PC-9 (cell line): ENCODE data around the gene PNKP. TPM values are rescaled to one million over a fixed set of nuclear protein-coding genes. Genes with fewer than 3 reads are reported as not detected.

Experiments used
- BruUV-seq: library from RNA; stranded (reverse); fragments of 400-500 nt; replicated peaks from 2 replicates; lab custom pipeline; 2021; lab: Mats Ljungman, UMichigan
- CTCF ChIA-PET: fragments of 300-600 bp; sonication (Branson Sonifier 250); formaldehyde crosslinking; loops from one replicate; lab custom pipeline; 2022; ENCODE audit warnings: antibody characterized with exemption; lab: Charles Lee
- POLR2A ChIA-PET: fragments of 300-600 bp; sonication (Branson Sonifier 250); formaldehyde crosslinking; loops from one replicate; lab custom pipeline; 2022; ENCODE audit warnings: antibody characterized with exemption; ENCODE audit not compliant: unreplicated experiment; lab: Charles Lee
- DNase-seq, 2 experiments: peaks; one replicate each; pipeline versions ENCODE4 v3.0.0 to v3.0.0-alpha.2; 2015 to 2022; ENCODE audit warnings: mixed read lengths in 1 of 2
- H2AFZ ChIP-seq: fragments of 200-600 bp; sonication (generic); 2 replicates; pipeline ENCODE4 v1.8.1; 2017; ENCODE audit warnings: antibody characterized with exemption
- H3F3A ChIP-seq: fragments of 200-600 bp; sonication (generic); 2 replicates; pipeline ENCODE4 v1.8.1; 2017; ENCODE audit warnings: antibody characterized with exemption, mild to moderate bottlenecking, low read depth; ENCODE audit not compliant: insufficient read depth
- H3K27ac ChIP-seq: fragments of 200-600 bp; sonication (generic); 2 replicates; pipeline ENCODE4 v1.6.1; 2016; ENCODE audit warnings: mixed run types
- H3K27me3 ChIP-seq: fragments of 200-600 bp; sonication (generic); 2 replicates; pipeline ENCODE4 v1.6.1; 2016; ENCODE audit warnings: low read depth, mixed run types; ENCODE audit not compliant: insufficient read depth
- H3K36me3 ChIP-seq: fragments of 200-600 bp; sonication (generic); 2 replicates; pipeline ENCODE4 v1.6.1; 2016; ENCODE audit warnings: low read depth, mixed run types
- H3K4me1 ChIP-seq: fragments of 200-600 bp; sonication (generic); replicated peaks from 2 replicates; pipeline ENCODE4 v1.6.1; 2016; ENCODE audit warnings: mixed run types; ENCODE audit not compliant: insufficient read depth
- H3K4me2 ChIP-seq: fragments of 200-600 bp; sonication (generic); 2 replicates; pipeline ENCODE4 v1.6.1; 2017; ENCODE audit warnings: mixed run types
- H3K4me3 ChIP-seq: fragments of 200-600 bp; sonication (generic); 2 replicates; pipeline ENCODE4 v1.6.1; 2016; ENCODE audit warnings: mixed run types
- H3K79me2 ChIP-seq: fragments of 200-600 bp; sonication (generic); 2 replicates; pipeline ENCODE4 v1.6.1; 2017; ENCODE audit warnings: low read depth, mixed run types
- H3K9me2 ChIP-seq: fragments of 200-600 bp; sonication (generic); 2 replicates; pipeline ENCODE4 v1.8.1; 2017; ENCODE audit warnings: mild to moderate bottlenecking; ENCODE audit not compliant: insufficient read depth
- H3K9me3 ChIP-seq: fragments of 200-600 bp; sonication (generic); 2 replicates; pipeline ENCODE4 v1.8.1; 2016; ENCODE audit warnings: low read depth; ENCODE audit not compliant: insufficient read depth
- H4K20me1 ChIP-seq: fragments of 200-600 bp; sonication (generic); 2 replicates; pipeline ENCODE4 v1.8.1; 2017; ENCODE audit not compliant: insufficient read depth
- EZH2 ChIP-seq: fragments of 200-600 bp; sonication (generic); IDR thresholded peaks from 2 replicates; pipeline ENCODE4 v1.8.0; 2017; ENCODE audit warnings: antibody characterized with exemption, low read depth
- intact Hi-C: fragments of 100-400 bp; cut with micrococcal nuclease; formaldehyde crosslinking; loops from one replicate; pipeline ENCODE4 v1.10.0; 2022; ENCODE audit not compliant: unreplicated experiment
- total RNA-seq: library from RNA; stranded (reverse); gene quantifications from 2 replicates; pipeline ENCODE4 v1.2.3, GENCODE V29; 2021
- TF ChIP-seq, protein P1 (sequence below): fragments of 200-600 bp; sonication (generic); conservative IDR thresholded peaks from 2 replicates; pipeline ENCODE4 v1.6.1; 2017; ENCODE audit warnings: mixed run types, antibody characterized with exemption, mild to moderate bottlenecking, moderate library complexity

PNKP gene
- total RNA-seq, 1 experiment from 2014 or later = 82.7 TPM

DNA sequence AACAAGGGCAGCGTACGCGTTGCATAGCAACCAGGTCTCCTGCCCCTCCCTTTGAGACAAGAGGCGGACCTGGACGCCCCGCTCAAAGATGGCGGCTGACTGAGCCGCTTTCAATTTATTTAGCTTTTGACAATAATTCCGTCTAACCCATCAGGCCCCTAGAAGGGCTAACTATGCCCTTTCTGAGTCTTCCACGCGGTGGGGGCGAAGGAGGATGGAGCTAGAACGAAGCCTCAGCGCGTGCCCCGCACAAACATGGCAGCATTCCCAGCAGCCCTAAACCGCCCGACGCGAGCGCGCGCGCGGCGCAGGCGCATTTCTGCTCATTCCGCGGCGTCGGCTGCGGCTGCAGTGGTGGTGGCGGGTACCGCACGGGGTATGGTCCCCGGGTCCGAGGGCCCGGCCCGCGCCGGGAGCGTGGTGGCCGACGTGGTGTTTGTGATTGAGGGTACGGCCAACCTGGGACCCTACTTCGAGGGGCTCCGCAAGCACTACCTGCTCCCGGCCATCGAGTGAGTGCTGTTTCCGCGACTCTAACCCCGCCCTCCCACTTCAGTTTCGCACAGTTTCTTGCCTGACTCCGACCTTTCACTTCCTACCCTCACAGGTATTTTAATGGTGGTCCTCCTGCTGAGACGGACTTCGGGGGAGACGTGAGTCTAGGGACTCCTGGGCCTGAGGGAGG lies 49.3 kb downstream of the PNKP start, which contains the start of gene MED25:
MED25 (plus strand) TSS at position 326 of the 685 bp plus-strand sequence; CDS start at position 379, 53 bp downstream.
- H2AFZ ChIP-seq = peak within 1 kb of the TSS; percentile 85

DNA sequence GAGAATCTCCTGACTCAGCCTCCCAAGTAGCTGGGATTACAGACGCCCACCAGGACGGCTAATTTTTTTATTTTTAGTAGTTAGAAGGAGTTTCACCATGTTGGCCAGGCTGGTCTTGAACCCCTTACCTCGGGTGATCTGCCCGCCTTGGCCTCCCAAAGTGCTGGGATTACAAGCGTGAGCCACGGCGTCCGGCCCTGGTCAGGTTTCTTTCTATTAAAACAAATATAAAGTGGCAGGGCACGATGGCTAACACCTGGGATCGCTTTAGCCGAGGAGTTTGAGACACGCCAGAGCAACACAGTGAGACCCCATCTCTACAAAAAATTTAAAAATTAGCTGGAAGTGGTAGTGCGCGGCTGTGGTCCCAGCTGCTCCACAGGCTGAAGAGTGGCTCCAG lies 50.8 kb downstream of the PNKP start:
- Histone ChIP-seq H3K9me2 (no peaks in the 10 kb centered on the region), H3K36me3 (0 out of 2 replicates have a peak, but pooled peaks cover 8% of the 10 kb centered on the region), H3K4me2 (peak overlapping the region; percentile 79), H3K27ac (peak overlapping the region; percentile 45; the same call in 1 of the 2 replicates), H4K20me1 (no peaks in the 10 kb centered on the region), H3K79me2 (peaks cover 34% of the 10 kb centered on the region), H3K9me3 (no peaks in the 10 kb centered on the region), H3K4me3 (peak overlapping the region; percentile 84; the same call in 1 of the 2 replicates), H3K27me3 (no peaks in the 10 kb centered on the region), H2AFZ (no peak overlapping the region), H3F3A (peaks cover 28% of the 10 kb centered on the region), H3K4me1 (peaks cover 24% of the 10 kb centered on the region)
- BruUV-seq = no TSS peak
- ChIA-PET CTCF (no interaction called here), POLR2A (no interaction called here)
- DNase-seq = no peak
- intact Hi-C loops = loop anchor here (5.0 kb wide), 1 partner anchor 51 kb away; the partner anchor contains the start of gene PNKP
- TF ChIP-seq, protein P1, sequence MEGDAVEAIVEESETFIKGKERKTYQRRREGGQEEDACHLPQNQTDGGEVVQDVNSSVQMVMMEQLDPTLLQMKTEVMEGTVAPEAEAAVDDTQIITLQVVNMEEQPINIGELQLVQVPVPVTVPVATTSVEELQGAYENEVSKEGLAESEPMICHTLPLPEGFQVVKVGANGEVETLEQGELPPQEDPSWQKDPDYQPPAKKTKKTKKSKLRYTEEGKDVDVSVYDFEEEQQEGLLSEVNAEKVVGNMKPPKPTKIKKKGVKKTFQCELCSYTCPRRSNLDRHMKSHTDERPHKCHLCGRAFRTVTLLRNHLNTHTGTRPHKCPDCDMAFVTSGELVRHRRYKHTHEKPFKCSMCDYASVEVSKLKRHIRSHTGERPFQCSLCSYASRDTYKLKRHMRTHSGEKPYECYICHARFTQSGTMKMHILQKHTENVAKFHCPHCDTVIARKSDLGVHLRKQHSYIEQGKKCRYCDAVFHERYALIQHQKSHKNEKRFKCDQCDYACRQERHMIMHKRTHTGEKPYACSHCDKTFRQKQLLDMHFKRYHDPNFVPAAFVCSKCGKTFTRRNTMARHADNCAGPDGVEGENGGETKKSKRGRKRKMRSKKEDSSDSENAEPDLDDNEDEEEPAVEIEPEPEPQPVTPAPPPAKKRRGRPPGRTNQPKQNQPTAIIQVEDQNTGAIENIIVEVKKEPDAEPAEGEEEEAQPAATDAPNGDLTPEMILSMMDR = no peak
- no peak for TF ChIP-seq EZH2

More for the DNA sequence above, 49.3 kb downstream of the PNKP start, which contains the start of gene MED25:
- no peaks in the 10 kb centered on the region for H4K20me1 ChIP-seq
- H3F3A ChIP-seq = peaks cover 22% of the 10 kb centered on the region
- DNase-seq = peak; percentile 69 to 89
- POLR2A ChIA-PET = no interaction called here
- H3K4me3 ChIP-seq = peak within 1 kb of the TSS; percentile 84
- no peak for TF ChIP-seq EZH2
- TF ChIP-seq, protein P1 = no peak
- H3K9me2 ChIP-seq = no peaks in the 10 kb centered on the region
- no peaks in the 10 kb centered on the region for H3K27me3 ChIP-seq
- peaks cover 38% of the 10 kb centered on the region for H3K79me2 ChIP-seq
- BruUV-seq = no TSS peak
- H3K4me1 ChIP-seq = peaks cover 24% of the 10 kb centered on the region
- peak within 1 kb of the TSS; percentile 72 for H3K27ac ChIP-seq
- H3K9me3 ChIP-seq = no peaks in the 10 kb centered on the region
- H3K4me2 ChIP-seq = peak within 1 kb of the TSS; percentile 79
- CTCF ChIA-PET = no interaction called here
- H3K36me3 ChIP-seq = 0 out of 2 replicates have a peak, but pooled peaks cover 8% of the 10 kb centered on the region
- intact Hi-C loops = loop anchor here (1.0 to 5.0 kb wide), 2 partner anchors 32 to 49 kb away; partner anchors contain the start of gene PNKP

DNA sequence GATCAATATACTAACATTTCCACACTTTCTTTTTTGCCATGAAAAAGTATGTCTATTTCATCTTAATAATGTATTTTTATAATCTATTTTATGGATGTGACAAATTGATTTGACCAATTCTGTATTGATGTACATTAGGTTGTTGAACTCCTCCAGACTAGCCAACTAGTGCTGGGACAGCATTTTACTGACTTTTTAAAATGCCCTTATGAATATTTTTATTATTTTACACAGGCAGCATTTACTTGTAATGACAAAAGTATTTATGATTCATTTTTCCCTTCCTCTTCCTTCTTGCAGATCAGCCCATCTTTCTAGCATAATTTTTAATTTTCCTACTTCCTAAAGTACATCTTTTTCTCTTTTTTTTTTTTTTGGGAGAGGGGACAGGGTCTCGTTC lies 53.4 kb downstream of the PNKP start:
- TF ChIP-seq, protein P1 = no peak
- TF ChIP-seq EZH2 = no peak
- Histone ChIP-seq H3K36me3 (no peaks in the 10 kb centered on the region), H3K27ac (no peak overlapping the region), H2AFZ (no peak overlapping the region), H3K4me2 (peak overlapping the region; percentile 86), H3K27me3 (no peaks in the 10 kb centered on the region), H3K9me2 (no peaks in the 10 kb centered on the region), H3F3A (peaks cover 32% of the 10 kb centered on the region), H3K4me3 (peak overlapping the region; percentile 74; the same call in 1 of the 2 replicates), H3K79me2 (peaks cover 9% of the 10 kb centered on the region), H3K4me1 (peaks cover 24% of the 10 kb centered on the region), H3K9me3 (no peaks in the 10 kb centered on the region), H4K20me1 (no peaks in the 10 kb centered on the region)
- intact Hi-C loops = no loop called here
- ChIA-PET CTCF (no interaction called here), POLR2A (no interaction called here)
- no TSS peak for BruUV-seq
- DNase-seq = no peak
